ENCODE measurements around the gene DRAM2. TPM values are rescaled to one million over a fixed set of nuclear protein-coding genes. Genes with fewer than 3 reads are reported as not detected.

DRAM2 gene
- total RNA-seq, 2 experiments from 2014 or later: 35.7 to 38.7 TPM

DNA sequence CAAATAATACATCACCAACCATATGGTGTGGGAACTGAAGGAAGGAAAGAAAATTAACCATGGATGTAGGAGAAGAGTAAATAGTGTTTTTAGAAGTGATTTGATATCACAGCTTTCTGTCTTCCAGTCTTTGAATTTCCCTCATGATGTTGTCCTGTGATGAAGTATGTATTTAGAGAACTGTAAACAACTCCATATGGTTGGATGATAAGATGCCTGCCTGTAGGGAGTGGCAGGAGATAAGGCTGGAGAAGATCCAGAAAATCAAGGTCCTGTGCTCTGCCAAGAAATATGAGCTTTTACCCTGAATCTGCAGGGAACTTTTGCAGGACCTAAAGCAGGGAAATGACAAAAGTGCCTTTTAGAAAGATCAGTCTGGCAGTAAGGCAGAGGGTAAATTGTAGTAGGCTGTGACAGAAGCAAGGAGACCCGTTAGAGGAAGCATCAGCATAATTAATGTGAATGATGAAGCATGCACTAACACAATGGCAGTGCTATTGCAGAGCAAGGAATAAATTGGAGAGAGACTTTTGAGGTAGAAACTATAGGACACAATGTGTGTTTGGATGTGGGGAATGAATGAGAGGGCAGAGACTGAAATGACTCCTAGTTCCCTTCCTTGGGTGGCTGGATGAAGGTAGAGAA lies 22.1 kb upstream of the DRAM2 start:
- Mint-ChIP-seq H3K27me3 (no peaks in the 10 kb centered on the region), H3K36me3 (ENCODE audit: low read depth) (peaks cover 70% of the 10 kb centered on the region), H3K9me3 (no peaks in the 10 kb centered on the region), H3K4me1 (ENCODE audit: low read depth) (peaks cover 40% of the 10 kb centered on the region), H3K4me3 (no peak overlapping the region), H3K27ac (no peak overlapping the region)
- ATAC-seq (ENCODE audit: poor library complexity): no peak
- no peaks in the 10 kb centered on the region for H3K9me3 ChIP-seq (ENCODE audit: control insufficient read depth in 1 of 2, insufficient read depth in 1 of 2, low read length in 2 of 2)
- H3K4me3 ChIP-seq (ENCODE audit: low read length): no peak overlapping the region
- TF ChIP-seq, protein P1, sequence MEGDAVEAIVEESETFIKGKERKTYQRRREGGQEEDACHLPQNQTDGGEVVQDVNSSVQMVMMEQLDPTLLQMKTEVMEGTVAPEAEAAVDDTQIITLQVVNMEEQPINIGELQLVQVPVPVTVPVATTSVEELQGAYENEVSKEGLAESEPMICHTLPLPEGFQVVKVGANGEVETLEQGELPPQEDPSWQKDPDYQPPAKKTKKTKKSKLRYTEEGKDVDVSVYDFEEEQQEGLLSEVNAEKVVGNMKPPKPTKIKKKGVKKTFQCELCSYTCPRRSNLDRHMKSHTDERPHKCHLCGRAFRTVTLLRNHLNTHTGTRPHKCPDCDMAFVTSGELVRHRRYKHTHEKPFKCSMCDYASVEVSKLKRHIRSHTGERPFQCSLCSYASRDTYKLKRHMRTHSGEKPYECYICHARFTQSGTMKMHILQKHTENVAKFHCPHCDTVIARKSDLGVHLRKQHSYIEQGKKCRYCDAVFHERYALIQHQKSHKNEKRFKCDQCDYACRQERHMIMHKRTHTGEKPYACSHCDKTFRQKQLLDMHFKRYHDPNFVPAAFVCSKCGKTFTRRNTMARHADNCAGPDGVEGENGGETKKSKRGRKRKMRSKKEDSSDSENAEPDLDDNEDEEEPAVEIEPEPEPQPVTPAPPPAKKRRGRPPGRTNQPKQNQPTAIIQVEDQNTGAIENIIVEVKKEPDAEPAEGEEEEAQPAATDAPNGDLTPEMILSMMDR (IDR thresholded peaks at IDR 0.05): no peak
- intact Hi-C loops (cut with DNase I, micrococcal nuclease): no loop called here
- POLR2A ChIA-PET: interaction anchor here (1.0 to 1.1 kb wide), 2 partner anchors 11 to 20 kb away, joined by 3 to 4 read pairs; no protein-coding TSS in a partner anchor
- H3K36me3 ChIP-seq (ENCODE audit: insufficient read depth, low read length): peaks cover 52% of the 10 kb centered on the region
- CTCF ChIA-PET: interaction anchor here (0.7 kb wide), 1 partner anchor 37 kb away, joined by 3 read pairs; no protein-coding TSS in a partner anchor
- H3K4me1 ChIP-seq (ENCODE audit: insufficient read depth, low read length): no peaks in the 10 kb centered on the region
- no peak overlapping the region for H3K27ac ChIP-seq (ENCODE audit: low read depth in 1 of 2, low read length in 2 of 2)
- no peak for DNase-seq
- H3K27me3 ChIP-seq (ENCODE audit: control insufficient read depth in 1 of 2, insufficient read depth in 2 of 2, low read length in 2 of 2): no peaks in the 10 kb centered on the region

DNA sequence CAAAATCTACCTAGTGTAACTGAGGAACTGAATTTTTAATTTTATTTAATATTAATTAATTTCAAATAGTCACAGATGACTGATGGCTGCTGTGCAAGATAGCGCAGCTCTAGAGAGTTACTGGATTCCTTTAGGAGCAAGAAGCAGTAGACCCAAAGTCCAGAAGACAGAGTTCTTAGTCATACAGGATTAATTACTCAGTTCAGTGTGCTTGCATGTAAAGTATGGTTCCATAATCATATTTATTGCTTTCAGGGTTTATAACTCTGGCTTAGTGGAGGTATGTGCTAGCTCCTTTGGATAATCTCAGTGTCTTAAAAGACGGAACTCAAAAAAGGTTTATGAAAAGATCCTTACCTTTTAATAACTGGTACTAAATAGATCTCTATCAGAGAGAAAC lies 17.5 kb upstream of the DRAM2 start:
- Mint-ChIP-seq H3K4me3 (no peak overlapping the region), H3K4me1 (ENCODE audit: low read depth) (peaks cover 56% of the 10 kb centered on the region), H3K9me3 (no peaks in the 10 kb centered on the region), H3K36me3 (ENCODE audit: low read depth) (peaks cover 88% of the 10 kb centered on the region), H3K27ac (no peak overlapping the region), H3K27me3 (no peaks in the 10 kb centered on the region)
- Histone ChIP-seq H3K36me3 (ENCODE audit: insufficient read depth, low read length) (peaks cover 67% of the 10 kb centered on the region), H3K4me1 (ENCODE audit: insufficient read depth, low read length) (no peaks in the 10 kb centered on the region), H3K4me3 (ENCODE audit: low read length) (no peak overlapping the region), H3K27me3 (ENCODE audit: control insufficient read depth in 1 of 2, insufficient read depth in 2 of 2, low read length in 2 of 2) (no peaks in the 10 kb centered on the region), H3K9me3 (ENCODE audit: control insufficient read depth in 1 of 2, insufficient read depth in 1 of 2, low read length in 2 of 2) (no peaks in the 10 kb centered on the region), H3K27ac (ENCODE audit: low read depth in 1 of 2, low read length in 2 of 2) (no peak overlapping the region)
- TF ChIP-seq, protein P1 (IDR thresholded peaks at IDR 0.05): no peak
- DNase-seq: no peak
- no peak for ATAC-seq (ENCODE audit: poor library complexity)
- intact Hi-C loops (cut with DNase I, micrococcal nuclease): loop anchor here in 1 of 2 experiments (5.0 kb wide), 1 partner anchor 140 kb away; no protein-coding TSS in a partner anchor
- POLR2A ChIA-PET: interaction anchor here (3.0 kb wide), 1 partner anchor 18 kb away, joined by 7 read pairs; the partner anchor contains the start of genes CEPT1 and DRAM2
- CTCF ChIA-PET: no interaction called here

DNA sequence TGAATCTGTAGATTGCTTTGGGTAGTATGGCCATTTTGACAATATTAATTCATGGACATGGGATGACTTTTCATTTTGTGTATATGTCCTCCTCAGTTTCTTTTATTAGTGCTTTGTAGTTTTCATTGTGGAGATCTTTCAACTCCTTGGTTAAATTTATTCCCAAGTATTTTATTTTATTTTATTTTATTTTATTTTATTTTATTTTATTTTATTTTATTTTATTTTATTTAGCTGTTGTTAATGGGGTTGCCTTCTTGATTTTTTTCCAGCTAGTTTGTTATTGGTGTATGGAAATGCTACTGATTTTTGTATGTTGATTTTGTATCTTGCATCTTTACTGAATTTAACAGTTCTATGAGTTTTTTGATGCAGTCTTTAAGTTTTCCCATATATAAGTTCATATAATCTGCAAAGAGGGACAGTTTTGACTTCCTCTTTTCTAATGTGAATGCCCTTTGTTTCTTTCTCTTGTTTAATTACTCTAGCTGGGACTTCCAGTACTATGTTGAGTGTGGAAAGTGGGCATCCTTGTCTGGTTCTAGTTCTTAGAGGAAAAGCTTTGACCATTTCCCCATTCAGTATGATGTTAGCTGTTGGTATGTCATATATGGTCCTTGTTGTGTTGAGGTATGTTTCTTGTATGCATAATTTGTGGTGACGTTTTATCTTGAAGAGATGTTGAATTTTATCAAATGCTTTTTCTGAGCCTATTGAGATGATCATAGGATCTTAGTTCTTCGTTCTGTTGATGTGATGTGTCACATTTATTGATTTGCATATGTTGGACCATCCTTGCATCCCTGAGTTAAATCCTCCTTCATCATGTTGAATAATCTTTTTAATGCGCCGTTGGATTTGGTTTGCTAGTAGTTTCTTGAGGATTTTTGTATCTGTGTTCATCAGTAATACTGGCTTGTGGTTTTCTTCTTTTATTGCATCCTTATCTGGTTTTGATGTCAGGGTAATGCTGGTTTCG lies 14.4 kb upstream of the DRAM2 start:
- CTCF ChIA-PET: interaction anchor here (0.9 kb wide), 1 partner anchor 26 kb away, joined by 3 read pairs; no protein-coding TSS in a partner anchor
- intact Hi-C loops (cut with DNase I, micrococcal nuclease): no loop called here

More for the DNA sequence above, 14.4 kb upstream of the DRAM2 start:
- TF ChIP-seq, protein P1 (IDR thresholded peaks at IDR 0.05): no peak
- Histone ChIP-seq H3K9me3 (ENCODE audit: control insufficient read depth in 1 of 2, insufficient read depth in 1 of 2, low read length in 2 of 2) (no peaks in the 10 kb centered on the region), H3K27ac (ENCODE audit: low read depth in 1 of 2, low read length in 2 of 2) (no peak overlapping the region), H3K4me1 (ENCODE audit: insufficient read depth, low read length) (peaks cover 3% of the 10 kb centered on the region), H3K36me3 (ENCODE audit: insufficient read depth, low read length) (peaks cover 66% of the 10 kb centered on the region), H3K4me3 (ENCODE audit: low read length) (no peak overlapping the region), H3K27me3 (ENCODE audit: control insufficient read depth in 1 of 2, insufficient read depth in 2 of 2, low read length in 2 of 2) (no peaks in the 10 kb centered on the region)
- Mint-ChIP-seq H3K4me1 (ENCODE audit: low read depth) (peaks cover 75% of the 10 kb centered on the region), H3K4me3 (peak overlapping the region; percentile 38), H3K27me3 (no peaks in the 10 kb centered on the region), H3K9me3 (no peaks in the 10 kb centered on the region), H3K27ac (peak overlapping the region; percentile 50), H3K36me3 (ENCODE audit: low read depth) (peaks cover 88% of the 10 kb centered on the region)
- no peak for DNase-seq
- POLR2A ChIA-PET: interaction anchor here (0.6 to 3.0 kb wide), 3 partner anchors 15 to 198 kb away, joined by 4 to 7 read pairs (median 7); partner anchors contain the start of genes CEPT1 and DRAM2
- ATAC-seq (ENCODE audit: poor library complexity): no peak
